SK-N-SH treated with all-trans-retinoic acid at 6 μM for 48 hours (cell line): ENCODE results near the gene FAM89B.

ENCODE experiments used
- ATAC-seq: fragments of 200-7000 bp; cut with Tn5 transposase; 3 replicates; pipeline ENCODE4 v1.9.1; 2020; ENCODE audit warnings: mild to moderate bottlenecking, moderate library complexity
- ARNTL ChIP-seq: fragments of 450-650 bp; formaldehyde crosslinking; IDR thresholded peaks from 2 replicates; pipeline ENCODE4 v1.5.0; 2020; ENCODE audit warnings: low read depth, mild to moderate bottlenecking, moderate library complexity, borderline replicate concordance
- BACH2 ChIP-seq: fragments of 250-450 bp; sonication (Bioruptor Pico); IDR thresholded peaks from 2 replicates; pipeline ENCODE4 v1.9.0; 2021; ENCODE audit warnings: mild to moderate bottlenecking, borderline replicate concordance
- CREB5 ChIP-seq: fragments of 250-450 bp; sonication (Bioruptor Pico); IDR thresholded peaks from 2 replicates; pipeline ENCODE4 v1.5.1; 2020; ENCODE audit warnings: low read depth, mild to moderate bottlenecking, moderate library complexity
- CSDC2 ChIP-seq: fragments of 250-450 bp; sonication (Bioruptor Pico); IDR thresholded peaks from 2 replicates; pipeline ENCODE4 v1.5.0; 2020; ENCODE audit warnings: mild to moderate bottlenecking, moderate library complexity
- ESRRG ChIP-seq: fragments of 250-450 bp; sonication (Bioruptor Pico); IDR thresholded peaks from 2 replicates; pipeline ENCODE4 v1.6.1; 2021; ENCODE audit warnings: mild to moderate bottlenecking
- GLIS3 ChIP-seq: fragments of 250-450 bp; sonication (Bioruptor Pico); IDR thresholded peaks from 2 replicates; pipeline ENCODE4 v1.5.0; 2020; ENCODE audit warnings: mild to moderate bottlenecking, moderate library complexity
- ISL1 ChIP-seq: fragments of 250-450 bp; sonication (Bioruptor Pico); IDR thresholded peaks from 2 replicates; pipeline ENCODE4 v2.1.2; 2022; ENCODE audit warnings: mild to moderate bottlenecking, moderate library complexity
- OSR1 ChIP-seq: fragments of 250-450 bp; sonication (Bioruptor Pico); IDR thresholded peaks from 2 replicates; pipeline ENCODE4 v1.8.0; 2022; ENCODE audit warnings: moderate library complexity, mild to moderate bottlenecking, inconsistent platforms
- PATZ1 ChIP-seq: fragments of 250-450 bp; sonication (Bioruptor Pico); IDR thresholded peaks from 2 replicates; pipeline ENCODE4 v1.8.0; 2020; ENCODE audit warnings: mild to moderate bottlenecking, moderate library complexity, borderline replicate concordance
- PPARA ChIP-seq: fragments of 250-450 bp; sonication (Bioruptor Pico); IDR thresholded peaks from 2 replicates; pipeline ENCODE4 v1.5.0; 2020; ENCODE audit warnings: mild to moderate bottlenecking, borderline replicate concordance
- RARB ChIP-seq: fragments of 250-450 bp; sonication (Bioruptor Pico); IDR thresholded peaks from 2 replicates; pipeline ENCODE4 v1.8.0; 2021; ENCODE audit warnings: mild to moderate bottlenecking, moderate library complexity
- SNAI2 ChIP-seq: fragments of 250-450 bp; sonication (Bioruptor Pico); IDR thresholded peaks from 2 replicates; pipeline ENCODE4 v1.5.0; 2020; ENCODE audit warnings: mild to moderate bottlenecking, moderate library complexity
- TCF4 ChIP-seq: fragments of 250-450 bp; sonication (Bioruptor Pico); IDR thresholded peaks from 2 replicates; pipeline ENCODE4 v1.8.0; 2021; ENCODE audit warnings: mild to moderate bottlenecking, moderate library complexity, borderline replicate concordance
- TOX ChIP-seq: fragments of 250-450 bp; sonication (Bioruptor Pico); IDR thresholded peaks from 2 replicates; pipeline ENCODE4 v1.8.0; 2021; ENCODE audit warnings: mild to moderate bottlenecking, moderate library complexity, borderline replicate concordance
- ZC3H10 ChIP-seq: fragments of 250-450 bp; sonication (Bioruptor Pico); IDR thresholded peaks from 2 replicates; pipeline ENCODE4 v1.5.1; 2021; ENCODE audit warnings: mild to moderate bottlenecking, moderate library complexity
- ZFP3 ChIP-seq: fragments of 250-450 bp; sonication (Bioruptor Pico); IDR thresholded peaks from 2 replicates; pipeline ENCODE4 v1.5.0; 2020; ENCODE audit warnings: mild to moderate bottlenecking, moderate library complexity
- ZFP30 ChIP-seq: fragments of 450-650 bp; formaldehyde crosslinking; IDR thresholded peaks from 2 replicates; pipeline ENCODE4 v1.5.0; 2022; ENCODE audit warnings: mild to moderate bottlenecking, moderate library complexity
- ZNF565 ChIP-seq: fragments of 450-650 bp; formaldehyde crosslinking; conservative IDR thresholded peaks from 2 replicates; pipeline ENCODE4 v1.5.0; 2020; ENCODE audit warnings: low read depth, mild to moderate bottlenecking, moderate library complexity
- ZNF70 ChIP-seq: fragments of 450-650 bp; formaldehyde crosslinking; IDR thresholded peaks from 2 replicates; pipeline ENCODE4 v1.5.0; 2020; ENCODE audit warnings: mild to moderate bottlenecking, moderate library complexity
- ZNF8 ChIP-seq: fragments of 450-650 bp; formaldehyde crosslinking; IDR thresholded peaks from 2 replicates; pipeline ENCODE4 v1.5.0; 2020; ENCODE audit warnings: mild to moderate bottlenecking, moderate library complexity
- TF ChIP-seq, protein P1 (sequence below): fragments of 250-450 bp; sonication (Bioruptor Pico); IDR thresholded peaks from 2 replicates; pipeline ENCODE4 v1.5.0; 2020; ENCODE audit warnings: mild to moderate bottlenecking, moderate library complexity

Gene FAM89B

DNA sequence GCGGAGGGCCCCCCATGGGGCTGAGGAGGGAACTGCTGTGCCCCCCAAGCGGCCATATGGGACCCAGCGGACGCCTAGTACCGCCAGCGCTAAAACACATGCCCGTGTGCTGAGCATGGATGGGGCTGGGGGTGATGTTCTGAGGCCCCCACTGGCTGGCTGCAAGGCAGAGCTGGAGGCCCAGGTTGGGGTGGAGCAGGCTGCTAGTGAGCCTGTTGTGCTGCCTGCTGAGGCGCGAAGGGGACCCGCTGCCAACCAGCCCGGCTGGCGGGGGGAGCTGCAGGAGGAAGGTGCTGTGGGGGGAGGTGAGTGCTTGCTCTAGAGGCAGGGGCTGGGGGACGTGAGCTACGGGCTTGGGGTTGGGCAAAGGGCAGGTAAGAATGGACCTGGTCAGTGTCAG, 46.4 kb downstream of the FAM89B start:
- TF ChIP-seq ZC3H10 (CRISPR knock-in tag) (no peak), ZNF8 (CRISPR knock-in tag) (no peak)
- no peak for ATAC-seq

DNA sequence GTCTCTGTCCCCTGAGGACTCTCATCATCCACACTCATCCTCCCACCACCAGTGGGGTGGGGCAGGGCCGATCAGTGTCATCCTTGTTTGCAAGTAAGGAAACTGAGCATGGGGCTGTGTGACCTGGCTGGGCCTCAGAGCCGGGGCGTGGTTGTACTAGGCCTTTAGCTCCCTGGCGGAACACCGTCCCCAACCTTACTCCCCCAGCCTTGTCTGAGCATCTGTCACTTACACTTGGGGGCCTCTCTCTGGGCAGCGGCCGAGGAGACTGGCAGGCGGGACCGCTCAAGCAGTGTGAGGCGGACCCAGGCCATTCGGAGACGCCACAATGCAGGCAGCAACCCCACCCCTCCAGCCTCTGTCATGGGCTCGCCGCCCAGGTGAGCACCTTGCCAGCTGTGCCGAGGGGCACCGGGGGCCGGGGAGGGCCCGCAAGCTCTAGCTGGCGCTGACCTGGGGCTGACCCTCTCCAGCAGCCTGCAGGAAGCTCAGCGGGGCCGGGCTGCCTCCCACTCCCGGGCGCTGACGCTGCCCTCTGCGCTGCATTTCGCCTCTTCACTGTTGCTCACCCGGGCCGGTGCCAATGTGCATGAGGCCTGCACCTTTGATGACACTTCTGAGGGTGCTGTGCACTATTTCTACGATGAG, 47.1 kb downstream of the FAM89B start:
- TF ChIP-seq OSR1 (CRISPR knock-in tag) (no peak), RARB (CRISPR knock-in tag) (no peak), BACH2 (CRISPR knock-in tag) (no peak), ZNF70 (no peak), ARNTL (CRISPR knock-in tag) (no peak), CREB5 (CRISPR knock-in tag) (no peak)
- ATAC-seq = no peak

- ATAC-seq = no peak
- TF ChIP-seq TOX (CRISPR knock-in tag) = no peak
- TF ChIP-seq OSR1 (CRISPR knock-in tag) = no peak
- TF ChIP-seq ZFP30 (CRISPR knock-in tag) = no peak
- TF ChIP-seq ZNF70 = no peak
- TF ChIP-seq ESRRG (CRISPR knock-in tag) = no peak
- TF ChIP-seq ISL1 (CRISPR knock-in tag) = no peak
- no peak for TF ChIP-seq RARB (CRISPR knock-in tag)
- no peak for TF ChIP-seq TCF4 (CRISPR knock-in tag)
- TF ChIP-seq, protein P1, sequence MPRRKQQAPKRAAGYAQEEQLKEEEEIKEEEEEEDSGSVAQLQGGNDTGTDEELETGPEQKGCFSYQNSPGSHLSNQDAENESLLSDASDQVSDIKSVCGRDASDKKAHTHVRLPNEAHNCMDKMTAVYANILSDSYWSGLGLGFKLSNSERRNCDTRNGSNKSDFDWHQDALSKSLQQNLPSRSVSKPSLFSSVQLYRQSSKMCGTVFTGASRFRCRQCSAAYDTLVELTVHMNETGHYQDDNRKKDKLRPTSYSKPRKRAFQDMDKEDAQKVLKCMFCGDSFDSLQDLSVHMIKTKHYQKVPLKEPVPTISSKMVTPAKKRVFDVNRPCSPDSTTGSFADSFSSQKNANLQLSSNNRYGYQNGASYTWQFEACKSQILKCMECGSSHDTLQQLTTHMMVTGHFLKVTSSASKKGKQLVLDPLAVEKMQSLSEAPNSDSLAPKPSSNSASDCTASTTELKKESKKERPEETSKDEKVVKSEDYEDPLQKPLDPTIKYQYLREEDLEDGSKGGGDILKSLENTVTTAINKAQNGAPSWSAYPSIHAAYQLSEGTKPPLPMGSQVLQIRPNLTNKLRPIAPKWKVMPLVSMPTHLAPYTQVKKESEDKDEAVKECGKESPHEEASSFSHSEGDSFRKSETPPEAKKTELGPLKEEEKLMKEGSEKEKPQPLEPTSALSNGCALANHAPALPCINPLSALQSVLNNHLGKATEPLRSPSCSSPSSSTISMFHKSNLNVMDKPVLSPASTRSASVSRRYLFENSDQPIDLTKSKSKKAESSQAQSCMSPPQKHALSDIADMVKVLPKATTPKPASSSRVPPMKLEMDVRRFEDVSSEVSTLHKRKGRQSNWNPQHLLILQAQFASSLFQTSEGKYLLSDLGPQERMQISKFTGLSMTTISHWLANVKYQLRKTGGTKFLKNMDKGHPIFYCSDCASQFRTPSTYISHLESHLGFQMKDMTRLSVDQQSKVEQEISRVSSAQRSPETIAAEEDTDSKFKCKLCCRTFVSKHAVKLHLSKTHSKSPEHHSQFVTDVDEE = no peak
- TF ChIP-seq BACH2 (CRISPR knock-in tag) = no peak
- no peak for TF ChIP-seq SNAI2 (CRISPR knock-in tag)
- TF ChIP-seq PPARA (CRISPR knock-in tag) = no peak
- no peak for TF ChIP-seq PATZ1
- no peak for TF ChIP-seq ZFP3
- TF ChIP-seq GLIS3 = no peak
Observed at GRCh38 chr11:65620666-65621065, 48.3 kb downstream of the FAM89B start.

DNA sequence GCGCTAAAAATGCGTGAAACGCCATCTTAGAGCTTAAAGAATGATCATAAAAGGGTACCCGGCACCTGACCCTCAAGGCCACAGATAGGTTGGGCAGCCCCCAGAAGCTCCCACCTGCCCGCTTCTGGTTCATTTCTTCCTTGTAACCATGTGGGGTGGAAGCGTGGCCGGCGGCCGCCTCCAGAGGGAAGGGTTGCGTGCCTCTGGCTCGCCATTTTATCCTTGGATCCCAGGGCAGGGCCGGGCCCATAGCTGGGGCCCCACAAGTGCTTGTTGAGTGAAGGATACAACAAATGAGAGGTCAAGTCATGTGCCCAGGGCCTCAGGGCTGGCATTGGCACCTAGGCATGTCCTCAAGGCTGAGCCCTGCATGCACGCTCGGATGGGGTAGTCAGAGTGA, 49.1 kb downstream of the FAM89B start:
- ATAC-seq = no peak
- TF ChIP-seq OSR1 (CRISPR knock-in tag) (no peak), ZFP3 (no peak), ESRRG (CRISPR knock-in tag) (no peak), SNAI2 (CRISPR knock-in tag) (no peak)
- TF ChIP-seq, all 23 proteins: peak for 0

- ATAC-seq = no peak
Observed at GRCh38 chr11:65622011-65622410, 49.7 kb downstream of the FAM89B start.

GRCh38 chr11:65623177-65623576, 50.8 kb downstream of the FAM89B start:
- TF ChIP-seq SNAI2 (CRISPR knock-in tag) (no peak), ZFP30 (CRISPR knock-in tag) (no peak), ZNF70 (no peak), ZNF565 (CRISPR knock-in tag) (no peak), ISL1 (CRISPR knock-in tag) (no peak), CREB5 (CRISPR knock-in tag) (no peak), OSR1 (CRISPR knock-in tag) (no peak), ARNTL (CRISPR knock-in tag) (no peak), CSDC2 (CRISPR knock-in tag) (no peak), ZC3H10 (CRISPR knock-in tag) (no peak), RARB (CRISPR knock-in tag) (no peak), BACH2 (CRISPR knock-in tag) (no peak), ZNF8 (CRISPR knock-in tag) (no peak), ESRRG (CRISPR knock-in tag) (no peak)
- TF ChIP-seq, protein P1 = no peak
- TF ChIP-seq, all 23 proteins: peak for 0
- ATAC-seq = no peak

More at GRCh38 chr11:65622011-65622410, 49.7 kb downstream of the FAM89B start:
- no peak for TF ChIP-seq ISL1 (CRISPR knock-in tag)
